Caki2 (cell line): ENCODE data around the gene INTS2. TPM values are rescaled to one million over a fixed set of nuclear protein-coding genes. Genes with fewer than 3 reads are reported as not detected.
"Not testable (repeated sequence)": the region's sequence is repeated elsewhere in the genome, so short reads cannot be mapped to it uniquely, and the experiment has no call there.

Experiments used
- DNase-seq: peaks from one replicate; pipeline ENCODE4 v3.0.0-alpha.2; 2015; ENCODE audit warnings: low read depth
- in situ Hi-C: cut with HindIII; loops from 2 replicates; pipeline ENCODE4 v1.10.0; 2016; ENCODE audit warnings: low sequenced_read_pairs, low pct_unique_long_range_greater_than_20kb, mixed read lengths
- total RNA-seq: library from RNA; depleted of rRNA; stranded (reverse); fragments of >200 nt; shearing (Covaris generic); gene quantifications from 2 replicates; pipeline ENCODE4 v1.2.3, GENCODE V29; 2014; ENCODE audit warnings: low replicate concordance; rRNA removed

INTS2 gene
- total RNA-seq: 5.7 and 9.7 TPM in 2 replicates

GRCh38 chr17:61927208-61928100, at the start of gene INTS2:
INTS2 (minus strand) TSS chr17:61927982; CDS start chr17:61926644, 1,338 bp downstream.
- DNase-seq: peak; percentile 86
- in situ Hi-C loops: no loop called here

GRCh38 chr17:61974115-61974514, 46.3 kb upstream of the INTS2 start:
- in situ Hi-C loops: no loop called here
- no peak for DNase-seq

GRCh38 chr17:61972311-61972710, 44.5 kb upstream of the INTS2 start:
- DNase-seq: no peak
- in situ Hi-C loops: no loop called here

GRCh38 chr17:61970030-61970429, 42.2 kb upstream of the INTS2 start:
- no peak for DNase-seq
- in situ Hi-C loops: no loop called here

- DNase-seq: no peak
- in situ Hi-C loops: no loop called here
Measured at GRCh38 chr17:61968757-61969156, 41.0 kb upstream of the INTS2 start.

GRCh38 chr17:61967729-61968128, 39.9 kb upstream of the INTS2 start:
- in situ Hi-C loops: no loop called here

GRCh38 chr17:61966191-61966590, 38.4 kb upstream of the INTS2 start:
- no peak for DNase-seq
- in situ Hi-C loops: no loop called here

More at GRCh38 chr17:61967729-61968128, 39.9 kb upstream of the INTS2 start:
- no peak for DNase-seq

- in situ Hi-C loops: no loop called here
- no peak for DNase-seq
Measured at GRCh38 chr17:61955619-61956018, 27.8 kb upstream of the INTS2 start.

- in situ Hi-C loops: no loop called here
- DNase-seq: no peak
Measured at GRCh38 chr17:61947367-61948078, 19.7 kb upstream of the INTS2 start.

- no peak for DNase-seq
- in situ Hi-C loops: no loop called here
Measured at GRCh38 chr17:61946359-61946758, 18.6 kb upstream of the INTS2 start.

GRCh38 chr17:61943117-61943516, 15.3 kb upstream of the INTS2 start:
- in situ Hi-C loops: no loop called here
- DNase-seq: no peak

- DNase-seq: no peak
- in situ Hi-C loops: no loop called here
Measured at GRCh38 chr17:61942085-61942484, 14.3 kb upstream of the INTS2 start.

- DNase-seq: no peak
- in situ Hi-C loops: no loop called here
Measured at GRCh38 chr17:61928101-61928436, 287 bp upstream of the INTS2 start.

- in situ Hi-C loops: no loop called here
Measured at GRCh38 chr17:61926826-61927207, 965 bp downstream of the INTS2 start.

GRCh38 chr17:61915162-61915561, 12.6 kb downstream of the INTS2 start:
- in situ Hi-C loops, DNase-seq: not testable (repeated sequence)

More at GRCh38 chr17:61926826-61927207, 965 bp downstream of the INTS2 start:
- DNase-seq: no peak

GRCh38 chr17:61908292-61909037, 19.3 kb downstream of the INTS2 start:
- DNase-seq: no peak
- in situ Hi-C loops: no loop called here

GRCh38 chr17:61907361-61907760, 20.4 kb downstream of the INTS2 start:
- DNase-seq: no peak
- in situ Hi-C loops: no loop called here

GRCh38 chr17:61904094-61904710, 23.6 kb downstream of the INTS2 start:
- DNase-seq: no peak
- in situ Hi-C loops: no loop called here
